GM10266 (cell line): ENCODE results near the gene RGS10.

Experiments used
- DNase-seq: peaks from one replicate; pipeline ENCODE4 v3.0.0; 2012; ENCODE audit errors: extremely low spot score
- CTCF ChIP-seq: IDR thresholded peaks from 2 replicates; pipeline ENCODE4 v1.5.1; 2012; ENCODE audit warnings: mild to moderate bottlenecking, low read depth; ENCODE audit not compliant: control insufficient read depth, insufficient read depth; ENCODE audit errors: missing control alignments

RGS10 gene

GRCh38 chr10:119555178-119555784 lies 12.8 kb upstream of the RGS10 start:
- no peak for TF ChIP-seq CTCF
- DNase-seq, result no peak

GRCh38 chr10:119550827-119551226 lies 8.3 kb upstream of the RGS10 start:
- no peak for DNase-seq
- no peak for TF ChIP-seq CTCF

GRCh38 chr10:119549247-119549999 lies 6.9 kb upstream of the RGS10 start:
- TF ChIP-seq CTCF, result no peak
- no peak for DNase-seq

- DNase-seq, result no peak
These were observed 3.5 kb upstream of the RGS10 start for GRCh38 chr10:119546009-119546408.

GRCh38 chr10:119545310-119545709 lies 2.8 kb upstream of the RGS10 start:
- TF ChIP-seq CTCF, result no peak
- DNase-seq, result no peak

More at GRCh38 chr10:119546009-119546408, 3.5 kb upstream of the RGS10 start:
- TF ChIP-seq CTCF, result no peak

GRCh38 chr10:119543814-119544642 lies 1.5 kb upstream of the RGS10 start:
- DNase-seq, result no peak
- no peak for TF ChIP-seq CTCF
